K562 (cell line): Measurements from ENCODE around the gene ARF1. TPM values are rescaled to one million over a fixed set of nuclear protein-coding genes. Genes with fewer than 3 reads are reported as not detected.

Experiments
- ATAC-seq: fragments of 200-7000 bp; cut with Tn5 transposase; 3 replicates; pipeline ENCODE4 v1.9.1; 2020; ENCODE audit warnings: moderate library complexity
- BruUV-seq: library from RNA; stranded (reverse); fragments of 400-500 nt; replicated peaks from 2 replicates; lab custom pipeline; 2021; lab: Mats Ljungman, UMichigan
- CTCF ChIA-PET: fragments of 300-600 bp; formaldehyde crosslinking; extraction: SDS; loops from one replicate; lab custom pipeline; 2021; ENCODE audit warnings: low intra/inter-chr PET ratio; lab: Yijun Ruan, JAX
- POLR2A ChIA-PET: fragments of 300-600, 350-650 bp; sonication (Branson Sonifier 250); formaldehyde crosslinking; extraction: SDS; loops from one replicate; lab custom pipeline; 2021; ENCODE audit warnings: antibody characterized with exemption, inconsistent platforms; lab: Yijun Ruan, JAX
- DNase-seq, 4 experiments: peaks; one replicate each; pipeline versions ENCODE4 v3.0.0 to v3.0.0-alpha.2; 2011 to 2018; ENCODE audit warnings: low spot score in 3 of 4, mixed read lengths in 3 of 4; ENCODE audit errors: extremely low read depth in 1 of 4
- FAIRE-seq: peaks from 2 replicates; lab custom pipeline; 2011; peaks lifted over from hg19 to GRCh38; lab: Jason Lieb, UNC
- H2AFZ ChIP-seq: 2 replicates; pipeline ENCODE4 v1.6.0; 2011; ENCODE audit warnings: low read depth, low read length, control low read depth, inconsistent platforms
- H3K27ac ChIP-seq: fragments of 200-600 bp; 3 replicates; pipeline ENCODE4 v1.8.0; 2011; ENCODE audit warnings: low read depth, mild to moderate bottlenecking, control low read depth, inconsistent platforms, low read length, moderate library complexity, mixed read lengths; ENCODE audit errors: extremely low read depth
- H3K27me3 ChIP-seq, 2 experiments: fragments of 300-600 bp in 1 of 2; 2 replicates in 1 of 2; 3 replicates in 1 of 2; pipeline versions ENCODE4 v1.6.0 to v1.8.0; 2011; ENCODE audit warnings: inconsistent platforms in 2 of 2, low read length in 2 of 2, mild to moderate bottlenecking in 1 of 2, mixed read lengths in 1 of 2, moderate library complexity in 1 of 2; ENCODE audit not compliant: control insufficient read depth in 2 of 2, insufficient read depth in 2 of 2
- H3K36me3 ChIP-seq: fragments of 300-600 bp; 3 replicates; pipeline ENCODE4 v1.8.0; 2011; ENCODE audit warnings: mild to moderate bottlenecking, low read length, inconsistent platforms; ENCODE audit not compliant: control insufficient read depth, insufficient read depth
- H3K4me1 ChIP-seq, 2 experiments: fragments of 200-600 bp in 1 of 2; replicated peaks in 1 of 2; 2 replicates in 1 of 2; 3 replicates in 1 of 2; pipeline versions ENCODE4 v1.5.1 to v1.8.0; 2011; ENCODE audit warnings: inconsistent platforms in 2 of 2, low read length in 2 of 2, mild to moderate bottlenecking in 1 of 2, mixed read lengths in 1 of 2, moderate library complexity in 1 of 2; ENCODE audit not compliant: control insufficient read depth in 2 of 2, insufficient read depth in 2 of 2
- H3K4me2 ChIP-seq: 2 replicates; pipeline ENCODE4 v1.6.1; 2011; ENCODE audit warnings: low read length, control low read depth, inconsistent platforms, mixed read lengths; ENCODE audit not compliant: insufficient read depth
- H3K4me3 ChIP-seq: fragments of 200-600 bp; sonication (generic), shearing (Covaris generic); 2 replicates; pipeline ENCODE4 v1.5.1; 2016; ENCODE audit warnings: control low read depth, inconsistent platforms
- H3K79me2 ChIP-seq: fragments of 200-600 bp; 3 replicates; pipeline ENCODE4 v1.8.0; 2011; ENCODE audit warnings: low read length, inconsistent platforms; ENCODE audit not compliant: control insufficient read depth, insufficient read depth
- H3K9ac ChIP-seq, 2 experiments: 2 replicates each; pipeline versions ENCODE4 v1.6.0 to v1.6.1; 2011; ENCODE audit warnings: low read depth in 2 of 2, low read length in 2 of 2, control low read depth in 1 of 2, inconsistent platforms in 1 of 2, mild to moderate bottlenecking in 1 of 2, mixed read lengths in 1 of 2; ENCODE audit not compliant: insufficient read depth in 1 of 2
- H3K9me1 ChIP-seq: one replicate; pipeline ENCODE4 v1.6.0; 2011; ENCODE audit warnings: inconsistent platforms, mild to moderate bottlenecking, low read length, moderate library complexity; ENCODE audit not compliant: control insufficient read depth, insufficient read depth
- H3K9me3 ChIP-seq: replicated peaks from 2 replicates; pipeline ENCODE4 v1.5.1; 2011; ENCODE audit warnings: low read depth, low read length, inconsistent platforms; ENCODE audit not compliant: control insufficient read depth, insufficient read depth
- H4K20me1 ChIP-seq: replicated peaks from 2 replicates; pipeline ENCODE4 v1.6.1; 2011; ENCODE audit warnings: low read length, inconsistent platforms, mixed read lengths; ENCODE audit not compliant: control insufficient read depth, insufficient read depth
- ARHGAP35 ChIP-seq: fragments of 450-650 bp; IDR thresholded peaks from 2 replicates; pipeline ENCODE4 v1.6.1; 2018; ENCODE audit not compliant: partially characterized antibody
- DACH1 ChIP-seq: fragments of 450-650 bp; IDR thresholded peaks from 2 replicates; pipeline ENCODE4 v1.6.1; 2018; ENCODE audit not compliant: partially characterized antibody
- DMBX1 ChIP-seq: fragments of 250-450 bp; sonication (Bioruptor Pico); IDR thresholded peaks from 2 replicates; pipeline ENCODE4 v1.8.0; 2022; ENCODE audit warnings: inconsistent platforms, mild to moderate bottlenecking, moderate library complexity, borderline replicate concordance
- E2F8 ChIP-seq: fragments of 450-650 bp; IDR thresholded peaks from 2 replicates; pipeline ENCODE4 v1.7.1; 2018; ENCODE audit warnings: mild to moderate bottlenecking, low read depth; ENCODE audit not compliant: partially characterized antibody
- ILF3 ChIP-seq: fragments of 450-650 bp; IDR thresholded peaks from 2 replicates; pipeline ENCODE4 v1.6.1; 2018; ENCODE audit warnings: antibody characterized with exemption, mild to moderate bottlenecking, moderate library complexity, borderline replicate concordance
- PBX2 ChIP-seq, 2 experiments: IDR thresholded peaks in 1 of 2; conservative IDR thresholded peaks in 1 of 2; 2 replicates each; pipeline ENCODE4 v1.6.1; 2016; ENCODE audit warnings: low read depth in 2 of 2, mild to moderate bottlenecking in 1 of 2, missing compliant biosample characterization in 1 of 2, missing genetic modification characterization in 1 of 2, moderate library complexity in 1 of 2
- TAF15 ChIP-seq: fragments of 200-400 bp; formaldehyde crosslinking; IDR thresholded peaks from 2 replicates; pipeline ENCODE4 v1.6.1; 2017; ENCODE audit warnings: mild to moderate bottlenecking, low read depth, low read length, moderate library complexity
- THRA ChIP-seq: fragments of 450-650 bp; IDR thresholded peaks from 2 replicates; pipeline ENCODE4 v1.6.1; 2017; ENCODE audit warnings: mild to moderate bottlenecking, moderate library complexity
- ZNF23 ChIP-seq: fragments of 250-450 bp; sonication (Bioruptor Pico); IDR thresholded peaks from 2 replicates; pipeline ENCODE4 v1.4.0; 2020; ENCODE audit warnings: mild to moderate bottlenecking
- ZNF431 ChIP-seq: sonication (generic); formaldehyde crosslinking; IDR thresholded peaks from 2 replicates; pipeline ENCODE4 v1.8.0; 2022; ENCODE audit warnings: mild to moderate bottlenecking, missing genetic modification reagents
- WGBS: fragments of 100-300 bp; shearing (Covaris generic); methylation state at CpG from one replicate; pipeline ENCODE4 v1.1.6; 2016; ENCODE audit warnings: low coverage, mixed read lengths; ENCODE audit not compliant: insufficient coverage; ENCODE audit errors: missing lambda C conversion rate; 5-methylcytosine and 5-hydroxymethylcytosine counted together
- in situ Hi-C: fragments of 300-500 bp; cut with MboI; formaldehyde crosslinking; loops from 4 replicates; pipeline ENCODE4 v1.15.0; 2018; ENCODE audit warnings: inconsistent platforms, mixed read lengths
- intact Hi-C: fragments of 100-400 bp; cut with micrococcal nuclease; formaldehyde crosslinking; loops from 2 replicates; pipeline ENCODE4 v1.14.2; 2022
- polyA plus RNA-seq, 8 experiments: library from polyadenylated mRNA; depleted of rRNA in 4 of 8; stranded (reverse) in 5 of 8; unstranded in 3 of 8; fragments of >200 nt; fragmentation: Nextera tagmentation in 2 of 8; fragmentation: Illumina TruSeq in 1 of 8; extraction: Ambion mirVana in 2 of 8; extraction: Trizol in 1 of 8; gene quantifications; 2 replicates each; pipeline versions ENCODE4 v1.2.1 to v1.2.3, GENCODE V29; 2011 to 2014; ENCODE audit warnings: inconsistent platforms in 1 of 8, missing spikeins in 1 of 8
- total RNA-seq, 7 experiments: library from RNA; depleted of rRNA in 6 of 7; stranded (reverse); fragments of >200 nt in 6 of 7; fragmentation: Illumina TruSeq in 2 of 7; extraction: Trizol in 2 of 7; gene quantifications; 2 replicates each; pipeline versions ENCODE4 v1.2.1 to v1.2.3, GENCODE V29; 2011 to 2021; ENCODE audit warnings: low replicate concordance in 1 of 7

ARF1 gene
- total and polyA plus RNA-seq, 9 of the 15 experiments (the other 6 are each of a cell fraction or from before 2014, with no cell fraction given) = 69.8 to 593 (median 325) TPM

- TF ChIP-seq PBX2 (CRISPR knock-in tag; IDR thresholded peaks at IDR 0.05; ENCODE audit: low read depth) (no peak), PBX2 (tag; conservative IDR thresholded peaks at IDR 0.05; ENCODE audit: low read depth) (peak; percentile 76), DACH1 (no peak), ZNF431 (CRISPR knock-in tag) (no peak), ARHGAP35 (peak; percentile 63)
These were observed 40.0 kb upstream of the ARF1 start (continued) for GRCh38 chr1:228042508-228042907.

GRCh38 chr1:228043281-228043848 is 39.1 kb upstream of the ARF1 start:
- Histone ChIP-seq H3K79me2 (no peaks in the 10 kb centered on the region), H3K9me3 (no peaks in the 10 kb centered on the region), H3K9me1 (peaks cover 4% of the 10 kb centered on the region), H3K9ac (no peak overlapping the region), H3K4me1 (peaks cover 0 to 4% of the 10 kb centered on the region in 2 experiments; a peak in 1 of 5 replicates), H2AFZ (no peak overlapping the region), H3K27ac (no peak overlapping the region), H3K4me2 (no peak overlapping the region), H4K20me1 (peaks cover 7% of the 10 kb centered on the region; the same call in 1 of the 2 replicates), H3K36me3 (no peaks in the 10 kb centered on the region), H3K4me3 (no peak overlapping the region), H3K27me3 (peaks cover 25 to 64% of the 10 kb centered on the region in 2 experiments)
- WGBS = 2% methylated on average over 7 of the region's 7 CpGs
- CTCF ChIA-PET = no interaction called here
- POLR2A ChIA-PET = interaction anchor here (1.1 to 1.8 kb wide), 2 partner anchors 12 to 55 kb away, joined by 4 read pairs; no protein-coding TSS in a partner anchor
- intact Hi-C loops = no loop called here
- ATAC-seq (no peak), FAIRE-seq (no peak), DNase-seq (no peak)
- in situ Hi-C loops = no loop called here
- no TSS peak for BruUV-seq
- no peak for TF ChIP-seq DMBX1 (CRISPR knock-in tag)
- no peak for TF ChIP-seq E2F8
- TF ChIP-seq ZNF23 (CRISPR knock-in tag) = no peak
- no peak for TF ChIP-seq ILF3
- TF ChIP-seq THRA = no peak
- no peak for TF ChIP-seq TAF15
